SKM-1 (cell line): ENCODE data around the gene TARS3.

Source experiments
- DNase-seq: peaks from one replicate; lab custom pipeline; 2025; ENCODE audit not compliant: unreplicated experiment; lab: John Stamatoyannopoulos, UW

TARS3 gene

GRCh38 chr15:101608201-101608600 is 116.1 kb downstream of the TARS3 start:
- DNase-seq: no peak

DNA sequence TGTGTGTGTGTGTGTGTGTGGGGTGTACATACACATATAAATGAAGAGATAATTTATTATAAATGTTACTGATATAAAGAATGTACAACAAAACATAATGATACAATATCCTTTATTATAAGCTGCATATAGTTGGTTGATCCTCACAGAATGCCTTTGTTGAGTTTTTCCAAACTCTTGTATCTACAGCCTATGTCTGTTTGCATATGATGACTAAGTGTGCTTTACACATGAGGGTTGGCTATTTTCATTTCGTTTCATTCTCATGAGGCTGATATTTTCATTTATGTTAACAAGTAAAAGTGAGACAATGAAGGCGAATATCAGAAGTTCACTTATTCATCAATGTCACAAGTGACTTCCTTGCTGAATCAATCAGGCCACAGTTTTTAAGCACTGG is 117.2 kb downstream of the TARS3 start:
- DNase-seq: no peak

DNA sequence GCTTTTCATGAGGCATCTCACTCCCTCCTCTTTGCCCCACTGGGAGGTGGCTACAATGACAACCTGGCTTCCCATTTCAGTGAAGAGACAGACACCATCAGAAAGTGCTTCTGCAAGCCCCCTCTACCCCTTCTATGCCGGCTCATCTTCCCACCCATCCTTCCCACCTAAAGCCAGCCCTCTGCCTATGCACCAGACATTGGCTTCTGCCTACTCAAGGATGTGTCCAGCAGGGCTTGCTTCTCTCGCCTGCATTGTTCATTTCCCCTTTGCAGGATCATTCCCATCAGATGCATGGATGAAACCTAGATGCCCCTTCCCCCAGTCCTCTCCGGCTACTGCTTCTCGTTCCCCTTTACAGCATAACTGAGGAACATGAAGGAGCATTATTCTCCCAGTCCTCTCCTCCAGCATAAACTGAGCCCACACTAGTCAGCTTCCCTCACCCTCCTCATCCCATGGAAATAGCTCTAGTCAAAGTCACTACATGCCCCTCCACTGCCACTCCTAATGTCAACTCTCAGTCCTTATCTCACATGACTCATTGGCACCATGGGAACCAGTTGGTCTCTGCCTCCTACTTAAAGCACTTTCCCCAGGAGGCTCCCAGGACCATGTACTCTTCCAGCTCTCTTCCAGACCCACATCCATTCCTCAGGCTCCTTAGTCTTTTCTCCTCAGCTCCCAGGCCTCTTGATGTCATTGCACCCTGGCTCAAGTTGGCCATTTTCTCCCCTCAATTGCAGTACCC is 120.0 kb downstream of the TARS3 start:
- DNase-seq: no peak
